ENCODE measurements around the gene ACVR1. TPM values are rescaled to one million over a fixed set of nuclear protein-coding genes. Genes with fewer than 3 reads are reported as not detected.

The ACVR1 gene
- total and polyA plus RNA-seq, 9 of the 15 experiments (the other 6 are each of a cell fraction or from before 2014, with no cell fraction given): 3.8 to 14.3 (median 6.9) TPM

DNA sequence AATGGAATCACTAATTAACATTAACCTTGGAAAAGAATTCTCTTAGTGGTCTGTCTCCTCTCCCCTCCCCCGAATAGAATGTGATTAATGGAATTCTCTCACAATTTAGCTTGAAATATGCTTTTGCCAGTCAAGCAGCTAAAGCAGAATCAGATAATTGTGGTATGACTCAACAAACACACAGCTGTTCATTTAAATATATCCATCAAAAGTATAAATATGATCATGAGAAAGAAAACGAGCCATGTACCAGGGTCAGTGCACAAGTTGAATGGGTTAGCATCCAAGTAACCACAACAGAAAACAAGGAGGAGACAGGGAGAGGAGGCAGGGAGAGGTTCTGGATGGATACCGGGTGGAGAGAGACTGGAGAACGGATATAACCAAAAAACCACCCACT is 66.9 kb downstream of the ACVR1 start:
- no peak for FAIRE-seq
- H3K9me3 ChIP-seq (replicated peaks; ENCODE audit: control insufficient read depth, insufficient read depth, low read depth, low read length): no peaks in the 10 kb centered on the region
- no peak overlapping the region for H3K4me3 ChIP-seq
- peaks cover 2% of the 10 kb centered on the region; the same call in 1 of the 3 replicates for H3K36me3 ChIP-seq (ENCODE audit: control insufficient read depth, insufficient read depth, low read length)
- H4K20me1 ChIP-seq (replicated peaks; ENCODE audit: control insufficient read depth, insufficient read depth, low read length): no peaks in the 10 kb centered on the region
- 0 out of 3 replicates have a peak, but pooled peaks cover 5% of the 10 kb centered on the region for H3K79me2 ChIP-seq (ENCODE audit: control insufficient read depth, insufficient read depth, low read length)
- intact Hi-C loops (cut with micrococcal nuclease) (no loop called here), in situ Hi-C loops (cut with MboI) (no loop called here)
- peaks cover 4 to 10% of the 10 kb centered on the region in 2 experiments; a peak in 4 of 5 replicates for H3K4me1 ChIP-seq (replicated peaks in 1 of 2; ENCODE audit: control insufficient read depth in 2 of 2, insufficient read depth in 2 of 2, low read length in 2 of 2)
- CTCF ChIA-PET (ENCODE audit: low intra/inter-chr PET ratio): interaction anchor here (0.6 kb wide), 1 partner anchor 201 kb away, joined by 4 read pairs; no protein-coding TSS in a partner anchor
- H2AFZ ChIP-seq (ENCODE audit: low read depth, low read length): no peak overlapping the region
- no TSS peak for BruUV-seq (replicated peaks)
- POLR2A ChIA-PET: interaction anchor here (1.7 kb wide), 1 partner anchor 66 kb away, joined by 3 read pairs; no protein-coding TSS in a partner anchor
- no peak overlapping the region; the same call in 1 of the 2 replicates for H3K4me2 ChIP-seq (ENCODE audit: insufficient read depth, low read length)
- H3K27ac ChIP-seq (ENCODE audit: extremely low read depth, low read depth, low read length): no peak overlapping the region
- no peak for ATAC-seq
- no peaks in the 10 kb centered on the region for H3K9me1 ChIP-seq (ENCODE audit: control insufficient read depth, insufficient read depth, low read length)
- WGBS (ENCODE audit: insufficient coverage, low coverage, missing lambda C conversion rate): 51% methylated on average over 4 of the region's 4 CpGs
- H3K27me3 ChIP-seq (ENCODE audit: control insufficient read depth in 2 of 2, insufficient read depth in 2 of 2, low read length in 2 of 2): no peaks in the 10 kb centered on the region
- DNase-seq (ENCODE audit: extremely low read depth in 1 of 4, low spot score in 3 of 4): no peak
- H3K9ac ChIP-seq (ENCODE audit: insufficient read depth in 1 of 2, low read depth in 2 of 2, low read length in 2 of 2): no peak overlapping the region
- TF ChIP-seq HIVEP1 (CRISPR knock-in tag; IDR thresholded peaks at IDR 0.05): no peak
- TF ChIP-seq, protein P1, sequence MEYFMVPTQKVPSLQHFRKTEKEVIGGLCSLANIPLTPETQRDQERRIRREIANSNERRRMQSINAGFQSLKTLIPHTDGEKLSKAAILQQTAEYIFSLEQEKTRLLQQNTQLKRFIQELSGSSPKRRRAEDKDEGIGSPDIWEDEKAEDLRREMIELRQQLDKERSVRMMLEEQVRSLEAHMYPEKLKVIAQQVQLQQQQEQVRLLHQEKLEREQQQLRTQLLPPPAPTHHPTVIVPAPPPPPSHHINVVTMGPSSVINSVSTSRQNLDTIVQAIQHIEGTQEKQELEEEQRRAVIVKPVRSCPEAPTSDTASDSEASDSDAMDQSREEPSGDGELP (CRISPR knock-in tag; IDR thresholded peaks at IDR 0.05; ENCODE audit: borderline replicate concordance): peak; percentile 41; the same call in 1 of the 2 replicates
- peak; percentile 18 for TF ChIP-seq TAF9B (IDR thresholded peaks at IDR 0.05; ENCODE audit: partially characterized antibody)
- TF ChIP-seq MYC (IDR thresholded peaks at IDR 0.05; ENCODE audit: low read depth, low read length): no peak
- TF ChIP-seq MYC (CRISPR knock-in tag; IDR thresholded peaks at IDR 0.05; ENCODE audit: borderline replicate concordance, low read depth): no peak
- TF ChIP-seq C11orf30 (IDR thresholded peaks at IDR 0.05; ENCODE audit: low read depth): peak; percentile 37; the same call in 1 of the 2 replicates
- no peak for TF ChIP-seq ZC3H11A (IDR thresholded peaks at IDR 0.05; ENCODE audit: low read depth, low read length)
- TF ChIP-seq HNRNPUL1 (IDR thresholded peaks at IDR 0.05; ENCODE audit: low read length): no peak
- TF ChIP-seq NFE2 (IDR thresholded peaks at IDR 0.05; ENCODE audit: low read depth): peak; percentile 65
- TF ChIP-seq, protein P2, sequence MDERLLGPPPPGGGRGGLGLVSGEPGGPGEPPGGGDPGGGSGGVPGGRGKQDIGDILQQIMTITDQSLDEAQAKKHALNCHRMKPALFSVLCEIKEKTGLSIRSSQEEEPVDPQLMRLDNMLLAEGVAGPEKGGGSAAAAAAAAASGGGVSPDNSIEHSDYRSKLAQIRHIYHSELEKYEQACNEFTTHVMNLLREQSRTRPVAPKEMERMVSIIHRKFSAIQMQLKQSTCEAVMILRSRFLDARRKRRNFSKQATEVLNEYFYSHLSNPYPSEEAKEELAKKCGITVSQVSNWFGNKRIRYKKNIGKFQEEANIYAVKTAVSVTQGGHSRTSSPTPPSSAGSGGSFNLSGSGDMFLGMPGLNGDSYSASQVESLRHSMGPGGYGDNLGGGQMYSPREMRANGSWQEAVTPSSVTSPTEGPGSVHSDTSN (CRISPR knock-in tag; IDR thresholded peaks at IDR 0.05; ENCODE audit: low read depth): no peak
- TF ChIP-seq, protein P2 (tag; conservative IDR thresholded peaks at IDR 0.05; ENCODE audit: low read depth): peak; percentile 74
- TF ChIP-seq FOXK1 (CRISPR knock-in tag; IDR thresholded peaks at IDR 0.05; ENCODE audit: borderline replicate concordance): no peak
- 0 out of 2 replicates have a peak, but pooled peaks have one; percentile 10 for TF ChIP-seq GATA2 (CRISPR knock-in tag; IDR thresholded peaks at IDR 0.05)
- TF ChIP-seq MAFK (IDR thresholded peaks at IDR 0.05; ENCODE audit: low read length): peak; percentile 17; the same call in 1 of the 2 replicates
- TF ChIP-seq SMARCC2 (IDR thresholded peaks at IDR 0.05; ENCODE audit: low read depth): 0 out of 2 replicates have a peak, but pooled peaks have one; percentile 38
- TF ChIP-seq MTA3 (IDR thresholded peaks at IDR 0.05; ENCODE audit: borderline replicate concordance): no peak
- TF ChIP-seq SNIP1 (IDR thresholded peaks at IDR 0.05; ENCODE audit: low read depth): no peak
- peak; percentile 44; the same call in 1 of the 2 replicates for TF ChIP-seq DPF2 (IDR thresholded peaks at IDR 0.05)
- TF ChIP-seq JUND (IDR thresholded peaks at IDR 0.05; ENCODE audit: borderline replicate concordance, low read depth, low read length): peak; percentile 65; the same call in 1 of the 2 replicates
- TF ChIP-seq JUND (tag; IDR thresholded peaks at IDR 0.05; ENCODE audit: borderline replicate concordance, low read depth, low read length): peak; percentile 60; the same call in 2 of the 3 replicates

All from K562 (cell line).